HG02610 (cell line): ENCODE data around the gene IFI27.
"Not testable (repeated sequence)": the region's sequence is repeated elsewhere in the genome, so short reads cannot be mapped to it uniquely, and the experiment has no call there.

ENCODE experiments used
- ATAC-seq: cut with Tn5 transposase; IDR thresholded peaks from one replicate; pipeline ENCODE4 v1.9.1; 2021; ENCODE audit warnings: mild to moderate bottlenecking, moderate library complexity; ENCODE audit not compliant: unreplicated experiment

The IFI27 gene

GRCh38 chr14:94152676-94153075 lies 42.1 kb downstream of the IFI27 start:
- ATAC-seq: no peak

GRCh38 chr14:94153750-94154342 lies 43.3 kb downstream of the IFI27 start:
- ATAC-seq: no peak

GRCh38 chr14:94156143-94156542 lies 45.6 kb downstream of the IFI27 start:
- ATAC-seq: not testable (repeated sequence)

GRCh38 chr14:94157197-94157596 lies 46.7 kb downstream of the IFI27 start:
- no peak for ATAC-seq

GRCh38 chr14:94158239-94158883 lies 47.8 kb downstream of the IFI27 start:
- ATAC-seq: no peak

- ATAC-seq: no peak
These were observed 50.5 kb downstream of the IFI27 start for GRCh38 chr14:94161058-94161457.

GRCh38 chr14:94161981-94162380 lies 51.4 kb downstream of the IFI27 start:
- ATAC-seq: no peak

- ATAC-seq: no peak
These were observed 51.9 kb downstream of the IFI27 start for GRCh38 chr14:94162466-94162865.

- no peak for ATAC-seq
These were observed 53.3 kb downstream of the IFI27 start for GRCh38 chr14:94163796-94164195.

GRCh38 chr14:94164685-94165431 lies 54.3 kb downstream of the IFI27 start:
- no peak for ATAC-seq

GRCh38 chr14:94165744-94166143 lies 55.2 kb downstream of the IFI27 start:
- ATAC-seq: no peak
